Activated B cell treated with CpG ODN at 0.5 μM for 24 hours (primary cell): ENCODE measurements around the gene RIC3. TPM values are rescaled to one million over a fixed set of nuclear protein-coding genes. Genes with fewer than 3 reads are reported as not detected.
A peak's percentile ranks its signal among the peaks of the same experiment; 100 is the strongest.

Source experiments
- ATAC-seq: fragments of 200-7000 bp; cut with Tn5 transposase; one replicate; pipeline ENCODE4 v1.10.0; 2021; ENCODE audit warnings: low read depth, mild to moderate bottlenecking, moderate library complexity
- CTCF ChIA-PET: fragments of 350-600 bp; sonication (Branson Sonifier 250); formaldehyde crosslinking; loops from one replicate; lab custom pipeline; 2021; ENCODE audit warnings: antibody characterized with exemption; lab: Charles Lee
- POLR2A ChIA-PET: fragments of 350-600 bp; sonication (Branson Sonifier 250); formaldehyde crosslinking; loops from one replicate; lab custom pipeline; 2021; ENCODE audit warnings: antibody characterized with exemption; lab: Charles Lee
- DNase-seq: peaks from one replicate; pipeline ENCODE4 v3.0.0; 2022
- H3K27ac Mint-ChIP-seq: one replicate; pipeline ENCODE4 v1.8.0; 2020; ENCODE audit warnings: mixed read lengths
- H3K27me3 Mint-ChIP-seq: one replicate; pipeline ENCODE4 v1.8.0; 2021; ENCODE audit warnings: mixed read lengths
- H3K36me3 Mint-ChIP-seq: one replicate; pipeline ENCODE4 v1.8.0; 2021; ENCODE audit warnings: low read depth, mixed read lengths
- H3K4me1 Mint-ChIP-seq: one replicate; pipeline ENCODE4 v1.8.0; 2021; ENCODE audit warnings: mixed read lengths
- H3K4me3 Mint-ChIP-seq: one replicate; pipeline ENCODE4 v1.8.0; 2020; ENCODE audit warnings: mild to moderate bottlenecking, mixed read lengths
- H3K9me3 Mint-ChIP-seq: one replicate; pipeline ENCODE4 v1.8.0; 2020; ENCODE audit warnings: mixed read lengths
- CTCF ChIP-seq: fragments of 200-600 bp; IDR thresholded peaks from one replicate; pipeline ENCODE4 v1.8.0; 2022; ENCODE audit warnings: antibody characterized with exemption, mild to moderate bottlenecking
- intact Hi-C: fragments of 100-400 bp; cut with micrococcal nuclease; formaldehyde crosslinking; loops from one replicate; pipeline ENCODE4 v1.15.1; 2024
- total RNA-seq: library from RNA; stranded (reverse); gene quantifications from 2 replicates; pipeline ENCODE4 v1.2.3, GENCODE V29; 2022

The RIC3 gene
- total RNA-seq, 1 donor from 2014 or later: 52.8 TPM

- peak; percentile 85 for ATAC-seq
- H3K36me3 Mint-ChIP-seq: no peaks in the 10 kb centered on the region
- no peaks in the 10 kb centered on the region for H3K9me3 Mint-ChIP-seq
- DNase-seq: peak; percentile 36
- H3K27ac Mint-ChIP-seq: peak overlapping the region; percentile 87
- intact Hi-C loops: loop anchor here (1.0 to 10.0 kb wide), 6 partner anchors 10 to 763 kb away; partner anchors contain the start of genes EIF3F, RPL27A, TMEM9B and TRIM66
- POLR2A ChIA-PET: interaction anchor here (0.6 to 1.4 kb wide), 5 partner anchors 8 to 763 kb away, joined by 3 to 7 read pairs (median 6); partner anchors contain the start of genes LMO1, RPL27A, TMEM9B and TRIM66
- no peaks in the 10 kb centered on the region for H3K27me3 Mint-ChIP-seq
- peaks cover 74% of the 10 kb centered on the region for H3K4me1 Mint-ChIP-seq
- CTCF ChIA-PET: interaction anchor here (1.0 to 2.4 kb wide), 5 partner anchors 9 to 366 kb away, joined by 4 to 22 read pairs (median 8); partner anchors contain the start of gene LMO1
- peak overlapping the region; percentile 16 for H3K4me3 Mint-ChIP-seq
- TF ChIP-seq CTCF: no peak
Observed at GRCh38 chr11:8201644-8202365, 33.0 kb upstream of the RIC3 start.

- intact Hi-C loops: loop anchor here (5.0 to 10.0 kb wide), 3 partner anchors 212 to 765 kb away; partner anchors contain the start of genes EIF3F and TMEM9B
- CTCF ChIA-PET: no interaction called here
- H3K27me3 Mint-ChIP-seq: peaks cover 2% of the 10 kb centered on the region
- H3K27ac Mint-ChIP-seq: no peak overlapping the region
- ATAC-seq (no peak), DNase-seq (no peak)
- no peak overlapping the region for H3K4me3 Mint-ChIP-seq
- no peaks in the 10 kb centered on the region for H3K36me3 Mint-ChIP-seq
- no peak for TF ChIP-seq CTCF
- peaks cover 54% of the 10 kb centered on the region for H3K4me1 Mint-ChIP-seq
- H3K9me3 Mint-ChIP-seq: no peaks in the 10 kb centered on the region
- POLR2A ChIA-PET: interaction anchor here (1.2 kb wide), 1 partner anchor 483 kb away, joined by 3 read pairs; the partner anchor contains the start of genes RPL27A and TRIM66
Observed at GRCh38 chr11:8199676-8200075, 30.9 kb upstream of the RIC3 start.

GRCh38 chr11:8196749-8197148 lies 27.9 kb upstream of the RIC3 start:
- Mint-ChIP-seq H3K4me1 (peaks cover 27% of the 10 kb centered on the region), H3K4me3 (no peak overlapping the region), H3K9me3 (no peaks in the 10 kb centered on the region), H3K27ac (no peak overlapping the region), H3K36me3 (no peaks in the 10 kb centered on the region), H3K27me3 (peaks cover 2% of the 10 kb centered on the region)
- intact Hi-C loops: no loop called here
- DNase-seq (no peak), ATAC-seq (no peak)
- no peak for TF ChIP-seq CTCF
- ChIA-PET CTCF (interaction anchor here (1.3 to 5.5 kb wide), 3 partner anchors 12 to 68 kb away, joined by 3 to 98 read pairs (median 70); partner anchors contain the start of gene LMO1), POLR2A (no interaction called here)

- Mint-ChIP-seq H3K4me1 (peaks cover 19% of the 10 kb centered on the region), H3K27ac (no peak overlapping the region), H3K36me3 (no peaks in the 10 kb centered on the region), H3K4me3 (no peak overlapping the region), H3K9me3 (no peaks in the 10 kb centered on the region), H3K27me3 (peaks cover 2% of the 10 kb centered on the region)
- intact Hi-C loops: no loop called here
- POLR2A ChIA-PET: interaction anchor here (0.6 kb wide), 1 partner anchor 26 kb away, joined by 10 read pairs; no protein-coding TSS in a partner anchor
- TF ChIP-seq CTCF: no peak
- ATAC-seq (no peak), DNase-seq (no peak)
- CTCF ChIA-PET: interaction anchor here (0.9 to 5.5 kb wide), 4 partner anchors 9 to 70 kb away, joined by 3 to 98 read pairs (median 36); partner anchors contain the start of gene LMO1
Observed at GRCh38 chr11:8194956-8195355, 26.1 kb upstream of the RIC3 start.

- ATAC-seq: peak; percentile 37
- no peaks in the 10 kb centered on the region for H3K36me3 Mint-ChIP-seq
- intact Hi-C loops: loop anchor here (1.0 kb wide), 5 partner anchors 9 to 373 kb away; partner anchors contain the start of gene LMO1
Observed at GRCh38 chr11:8192896-8193209, 24.0 kb upstream of the RIC3 start.

More at GRCh38 chr11:8192896-8193209, 24.0 kb upstream of the RIC3 start:
- TF ChIP-seq CTCF: no peak
- DNase-seq: no peak
- H3K9me3 Mint-ChIP-seq: no peaks in the 10 kb centered on the region
- ChIA-PET POLR2A (interaction anchor here (0.9 to 1.5 kb wide), 3 partner anchors 9 to 71 kb away, joined by 4 to 6 read pairs (median 5); partner anchors contain the start of gene LMO1), CTCF (interaction anchor here (0.5 to 5.5 kb wide), 15 partner anchors 9 to 540 kb away, joined by 3 to 98 read pairs (median 9); partner anchors contain the start of gene LMO1)
- H3K27ac Mint-ChIP-seq: no peak overlapping the region
- H3K4me1 Mint-ChIP-seq: peaks cover 14% of the 10 kb centered on the region
- H3K4me3 Mint-ChIP-seq: no peak overlapping the region
- H3K27me3 Mint-ChIP-seq: peaks cover 2% of the 10 kb centered on the region
